ENCODE measurements around the gene TRIM34.
"Not testable (repeated sequence)": the region's sequence is repeated elsewhere in the genome, so short reads cannot be mapped to it uniquely, and the experiment has no call there.

GRCh38 chr11:5683620-5684019 is 58.8 kb downstream of the TRIM34 start:
- TF ChIP-seq SP1 (IDR thresholded peaks at IDR 0.05; ENCODE audit: low read depth, low read length); CTCF (IDR thresholded peaks at IDR 0.05; ENCODE audit: control extremely low read depth in 1 of 3, insufficient read depth in 1 of 3, low read depth in 1 of 3, low read length in 3 of 3); USF2 (IDR thresholded peaks at IDR 0.05; ENCODE audit: low read length); JUN (IDR thresholded peaks at IDR 0.05; ENCODE audit: low read depth, low read length); POLR2AphosphoS5 (IDR thresholded peaks at IDR 0.05; ENCODE audit: low read depth, low read length); ATF3 (IDR thresholded peaks at IDR 0.05; ENCODE audit: insufficient read depth, low read depth, low read length); ZNF274 (IDR thresholded peaks at IDR 0.05; ENCODE audit: borderline replicate concordance, extremely low read depth, low read length); RAD21 (IDR thresholded peaks at IDR 0.05 in 1 of 2, conservative IDR thresholded peaks at IDR 0.05 in 1 of 2; ENCODE audit: low read depth in 2 of 2, low read length in 2 of 2); HDAC6 (IDR thresholded peaks at IDR 0.05; ENCODE audit: low read depth, low read length); BCL11A (IDR thresholded peaks at IDR 0.05; ENCODE audit: low read depth in 2 of 2, low read length in 2 of 2): not testable (repeated sequence)
